Calu3 (cell line): ENCODE results near the gene IL10RA. TPM values are rescaled to one million over a fixed set of nuclear protein-coding genes. Genes with fewer than 3 reads are reported as not detected.
"Not testable (repeated sequence)": the region's sequence is repeated elsewhere in the genome, so short reads cannot be mapped to it uniquely, and the experiment has no call there.

ENCODE experiments used
- BruUV-seq: library from RNA; stranded (reverse); fragments of 400-500 nt; replicated peaks from 2 replicates; lab custom pipeline; 2021; lab: Mats Ljungman, UMichigan
- CTCF ChIA-PET: fragments of 300-600 bp; sonication (Branson Sonifier 250); formaldehyde crosslinking; loops from one replicate; lab custom pipeline; 2022; ENCODE audit warnings: antibody characterized with exemption; lab: Charles Lee
- DNase-seq: peaks from one replicate; pipeline ENCODE4 v3.0.0; 2022
- H3K27ac Mint-ChIP-seq: one replicate; pipeline ENCODE4 v1.8.0; 2022; ENCODE audit warnings: mixed read lengths; ENCODE audit not compliant: unreplicated experiment
- H3K27me3 Mint-ChIP-seq: one replicate; pipeline ENCODE4 v1.8.0; 2022; ENCODE audit warnings: mixed read lengths; ENCODE audit not compliant: unreplicated experiment
- H3K36me3 Mint-ChIP-seq: one replicate; pipeline ENCODE4 v1.8.0; 2022; ENCODE audit warnings: mild to moderate bottlenecking, moderate library complexity, mixed read lengths; ENCODE audit not compliant: insufficient read depth, unreplicated experiment
- H3K4me1 Mint-ChIP-seq: one replicate; pipeline ENCODE4 v1.8.0; 2022; ENCODE audit warnings: mild to moderate bottlenecking, low read depth, mixed read lengths; ENCODE audit not compliant: unreplicated experiment
- H3K4me3 Mint-ChIP-seq: one replicate; pipeline ENCODE4 v1.8.0; 2022; ENCODE audit warnings: mild to moderate bottlenecking, low read depth, moderate library complexity, mixed read lengths; ENCODE audit not compliant: unreplicated experiment
- H3K9me3 Mint-ChIP-seq: one replicate; pipeline ENCODE4 v1.8.0; 2022; ENCODE audit warnings: low read depth, mixed read lengths; ENCODE audit not compliant: unreplicated experiment
- CTCF ChIP-seq: fragments of 200-600 bp; IDR thresholded peaks from one replicate; pipeline ENCODE4 v1.8.0; 2022; ENCODE audit warnings: antibody characterized with exemption; ENCODE audit not compliant: unreplicated experiment
- intact Hi-C: fragments of 100-400 bp; cut with micrococcal nuclease; formaldehyde crosslinking; loops from one replicate; pipeline ENCODE4 v1.10.0; 2022; ENCODE audit not compliant: unreplicated experiment
- total RNA-seq: library from RNA; stranded (reverse); gene quantifications from 2 replicates; pipeline ENCODE4 v1.2.3, GENCODE V29; 2022

Gene IL10RA
- total RNA-seq, 1 experiment from 2014 or later = 0.05 TPM

DNA sequence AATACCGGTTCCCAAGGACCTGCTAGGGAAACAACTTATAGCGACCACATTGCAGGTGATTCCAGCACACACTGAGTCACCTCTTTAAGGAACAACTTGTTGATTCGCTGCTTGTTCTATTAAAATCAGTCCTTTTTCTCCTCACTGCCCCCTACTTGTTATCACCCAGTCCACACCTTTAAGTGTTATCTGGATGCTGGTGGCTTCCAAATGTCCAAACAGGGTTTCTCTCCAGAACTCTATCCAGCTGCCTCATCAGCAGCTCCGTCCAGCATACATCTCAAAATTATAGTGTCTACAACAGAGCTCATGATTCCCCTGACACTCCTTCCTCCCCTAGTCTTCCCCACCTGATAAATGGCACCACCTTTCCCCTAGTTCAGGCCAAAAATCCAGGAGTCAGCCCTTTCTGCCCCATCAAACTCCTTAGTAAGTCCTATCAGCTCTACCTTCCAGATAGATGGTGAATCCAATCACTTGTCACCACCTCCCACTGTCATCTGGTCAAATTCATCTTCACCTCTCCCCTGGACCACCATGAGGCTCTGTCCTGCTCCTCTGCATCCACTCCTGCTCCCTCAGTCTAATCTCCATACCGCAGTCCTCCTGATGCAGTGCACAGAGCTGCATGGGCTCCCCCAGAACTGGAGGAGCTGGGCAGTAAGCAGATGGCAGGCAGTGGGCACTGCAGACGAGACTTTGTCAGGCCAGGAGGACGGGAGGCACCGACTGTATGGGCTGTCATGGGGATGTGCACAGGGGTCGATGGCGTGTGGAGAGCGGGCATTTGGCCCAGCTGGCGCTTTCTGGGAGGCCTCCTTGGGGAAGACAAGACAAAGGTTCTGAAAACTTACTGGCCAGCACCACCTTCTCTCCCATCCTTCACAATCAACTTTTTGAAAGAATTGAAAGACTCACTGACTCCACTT lies 19.3 kb downstream of the IL10RA start:
- Mint-ChIP-seq H3K36me3 (no peaks in the 10 kb centered on the region), H3K4me3 (no peak overlapping the region), H3K27ac (no peak overlapping the region), H3K4me1 (no peaks in the 10 kb centered on the region), H3K27me3 (peaks cover 52% of the 10 kb centered on the region), H3K9me3 (no peaks in the 10 kb centered on the region)
- DNase-seq = no peak
- no TSS peak for BruUV-seq
- TF ChIP-seq CTCF = no peak
- CTCF ChIA-PET = no interaction called here
- intact Hi-C loops = no loop called here

DNA sequence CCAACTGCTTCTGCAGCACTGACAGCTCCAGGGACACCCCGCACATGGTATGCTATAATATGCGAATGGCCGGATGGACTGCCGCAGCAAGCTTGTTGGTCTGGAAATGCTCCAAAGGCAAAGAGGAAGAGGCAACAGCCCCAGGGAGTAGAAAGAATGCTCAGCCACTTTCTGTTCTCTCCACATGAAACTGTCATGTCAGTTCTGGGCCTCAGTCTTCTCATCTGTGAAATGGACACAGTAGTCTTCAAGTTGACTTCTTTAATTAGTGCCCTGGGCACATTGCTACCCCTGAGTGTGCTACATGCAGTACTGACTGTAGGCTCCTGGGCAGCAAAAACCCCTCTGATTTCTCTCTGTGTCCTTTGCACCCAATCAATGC lies 19.9 kb downstream of the IL10RA start:
- Mint-ChIP-seq H3K9me3 (no peaks in the 10 kb centered on the region), H3K4me3 (no peak overlapping the region), H3K27me3 (peaks cover 52% of the 10 kb centered on the region), H3K27ac (no peak overlapping the region), H3K4me1 (no peaks in the 10 kb centered on the region), H3K36me3 (no peaks in the 10 kb centered on the region)
- intact Hi-C loops = no loop called here
- BruUV-seq = no TSS peak
- CTCF ChIA-PET = no interaction called here
- TF ChIP-seq CTCF = no peak
- DNase-seq = no peak

- Mint-ChIP-seq H3K9me3 (no peaks in the 10 kb centered on the region), H3K27me3 (peaks cover 52% of the 10 kb centered on the region), H3K27ac (no peak overlapping the region), H3K4me3 (no peak overlapping the region), H3K4me1 (no peaks in the 10 kb centered on the region), H3K36me3 (no peaks in the 10 kb centered on the region)
- TF ChIP-seq CTCF = no peak
- no TSS peak for BruUV-seq
- intact Hi-C loops = no loop called here
- no peak for DNase-seq
- CTCF ChIA-PET = interaction anchor here (0.7 kb wide), 2 partner anchors 248 to 607 kb away, joined by 7 to 8 read pairs; no protein-coding TSS in a partner anchor
Measured at GRCh38 chr11:118007040-118007439, 20.8 kb downstream of the IL10RA start.

DNA sequence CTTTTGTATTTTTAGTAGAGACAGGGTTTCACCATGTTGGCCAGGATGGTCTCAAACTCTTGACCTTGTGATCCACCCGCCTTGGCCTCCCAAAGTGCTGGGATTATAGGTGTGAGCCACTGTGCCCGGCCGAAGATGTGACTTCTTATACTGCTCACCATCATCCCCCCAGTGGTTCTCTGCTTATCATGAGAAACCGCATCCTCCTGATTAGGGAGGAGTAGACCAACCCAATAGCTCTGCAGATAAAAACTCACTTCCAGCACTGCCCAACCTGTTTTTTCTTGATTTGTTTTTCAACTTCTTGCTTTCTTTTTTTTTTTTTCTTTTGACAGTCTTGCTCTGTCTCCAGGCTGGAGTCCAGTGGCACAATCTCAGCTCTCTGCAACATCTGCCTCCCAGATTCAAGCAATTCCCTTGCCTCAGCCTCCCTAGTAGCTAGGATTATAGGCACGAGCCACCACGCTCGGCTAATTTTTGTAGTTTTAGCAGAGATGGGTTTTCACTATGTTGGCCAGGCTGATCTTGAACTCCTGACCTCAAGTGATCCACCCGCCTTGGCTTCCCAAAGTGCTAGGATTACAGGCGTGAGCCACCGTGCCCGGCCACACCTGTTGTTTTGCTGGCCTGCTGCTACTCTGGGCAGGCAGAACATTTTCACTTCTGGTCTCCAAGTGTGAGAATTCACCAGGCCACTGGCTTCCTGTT lies 21.5 kb downstream of the IL10RA start:
- intact Hi-C loops, H3K4me1 Mint-ChIP-seq, BruUV-seq, H3K9me3 Mint-ChIP-seq, H3K27ac Mint-ChIP-seq, DNase-seq, H3K4me3 Mint-ChIP-seq, H3K36me3 Mint-ChIP-seq: not testable (repeated sequence)
- CTCF ChIA-PET = interaction anchor here (0.7 kb wide), 3 partner anchors 24 to 608 kb away, joined by 3 to 8 read pairs (median 7); no protein-coding TSS in a partner anchor
- peaks cover 52% of the 10 kb centered on the region for H3K27me3 Mint-ChIP-seq
